Amniotic epithelial cell (primary cell): ENCODE data around the gene ADAMTSL4.

Experiments
- DNase-seq: peaks from one replicate; pipeline ENCODE4 v3.0.0-alpha.2; 2010; ENCODE audit warnings: low read depth

The ADAMTSL4 gene

GRCh38 chr1:150555198-150555970, 6.2 kb downstream of the ADAMTSL4 start:
- no peak for DNase-seq

GRCh38 chr1:150555971-150556865, 7.0 kb downstream of the ADAMTSL4 start:
- DNase-seq: no peak

GRCh38 chr1:150557065-150557600, 7.9 kb downstream of the ADAMTSL4 start:
- no peak for DNase-seq

GRCh38 chr1:150557813-150558212, 8.6 kb downstream of the ADAMTSL4 start:
- DNase-seq: no peak

- no peak for DNase-seq
These were observed 9.1 kb downstream of the ADAMTSL4 start for GRCh38 chr1:150558303-150558704.

DNA sequence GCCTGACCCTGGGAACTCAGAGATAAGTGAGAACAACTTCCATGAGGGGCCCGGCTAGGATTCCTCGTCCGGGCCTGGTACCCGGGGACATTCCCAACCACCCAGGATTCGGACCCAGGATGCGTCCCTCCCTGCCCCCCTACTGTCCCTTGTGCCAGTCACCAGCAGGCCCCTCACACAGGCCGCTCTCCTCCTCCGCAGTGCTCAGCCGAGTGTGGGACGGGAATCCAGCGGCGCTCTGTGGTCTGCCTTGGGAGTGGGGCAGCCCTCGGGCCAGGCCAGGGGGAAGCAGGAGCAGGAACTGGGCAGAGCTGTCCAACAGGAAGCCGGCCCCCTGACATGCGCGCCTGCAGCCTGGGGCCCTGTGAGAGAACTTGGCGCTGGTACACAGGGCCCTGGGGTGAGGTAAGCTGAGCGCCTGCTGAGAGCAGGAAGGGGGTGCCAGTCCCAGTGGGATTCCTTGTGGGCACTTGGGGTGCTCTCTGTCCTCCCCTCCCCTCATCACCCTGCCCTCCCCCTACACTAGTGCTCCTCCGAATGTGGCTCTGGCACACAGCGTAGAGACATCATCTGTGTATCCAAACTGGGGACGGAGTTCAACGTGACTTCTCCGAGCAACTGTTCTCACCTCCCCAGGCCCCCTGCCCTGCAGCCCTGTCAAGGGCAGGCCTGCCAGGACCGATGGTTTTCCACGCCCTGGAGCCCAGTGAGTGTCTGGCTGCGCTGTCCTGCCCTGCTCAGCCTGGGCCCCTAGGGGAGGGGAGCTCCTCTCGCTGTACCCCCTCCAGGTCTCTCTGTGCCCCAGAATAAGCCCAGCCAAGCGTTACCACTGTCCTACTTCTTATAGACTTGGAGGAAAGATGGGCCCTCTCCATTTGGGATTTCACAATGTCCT, 9.8 kb downstream of the ADAMTSL4 start:
- no peak for DNase-seq

- no peak for DNase-seq
These were observed 10.4 kb downstream of the ADAMTSL4 start for GRCh38 chr1:150559656-150560010.

GRCh38 chr1:150560011-150560438, 10.8 kb downstream of the ADAMTSL4 start:
- DNase-seq: no peak

GRCh38 chr1:150560576-150561253, 11.5 kb downstream of the ADAMTSL4 start:
- DNase-seq: no peak

DNA sequence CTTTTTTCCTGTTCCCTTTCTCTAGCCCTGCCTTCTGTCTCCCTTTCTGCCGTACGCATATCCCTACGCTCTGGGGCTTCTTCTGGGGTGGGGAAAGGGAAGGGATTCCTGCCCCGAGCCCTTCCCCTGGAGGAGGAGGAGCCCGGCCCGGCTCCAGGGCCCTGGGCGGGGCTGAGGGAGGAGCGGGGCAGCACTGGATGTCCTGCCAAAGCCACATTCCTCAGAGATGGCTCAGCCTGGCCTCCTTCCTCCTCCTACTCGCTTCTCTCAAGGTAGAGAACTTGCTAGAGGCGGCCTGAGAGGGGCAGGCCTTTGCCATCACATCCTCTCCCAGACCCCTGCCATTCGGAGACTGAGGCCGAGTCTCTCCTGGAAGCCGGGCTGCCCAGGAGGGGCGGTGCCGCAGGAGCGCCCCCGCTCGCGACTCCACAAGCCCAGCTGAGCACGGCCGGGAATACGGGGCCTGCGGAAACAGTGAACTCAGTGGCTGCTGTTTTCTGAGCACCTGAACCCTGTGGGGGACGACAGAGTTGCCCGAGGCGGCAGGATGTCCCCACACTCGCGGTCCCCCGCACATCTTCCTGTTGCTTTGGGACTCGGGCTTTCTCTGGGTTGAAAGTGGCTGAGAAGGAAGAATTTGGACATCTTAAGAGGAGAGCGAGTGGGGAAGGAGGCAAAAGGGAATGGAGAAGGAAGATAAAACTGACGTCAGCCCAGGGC, 12.2 kb downstream of the ADAMTSL4 start:
- peak; percentile 99 for DNase-seq

GRCh38 chr1:150561974-150562445, 12.8 kb downstream of the ADAMTSL4 start:
- peak; percentile 94 for DNase-seq

DNA sequence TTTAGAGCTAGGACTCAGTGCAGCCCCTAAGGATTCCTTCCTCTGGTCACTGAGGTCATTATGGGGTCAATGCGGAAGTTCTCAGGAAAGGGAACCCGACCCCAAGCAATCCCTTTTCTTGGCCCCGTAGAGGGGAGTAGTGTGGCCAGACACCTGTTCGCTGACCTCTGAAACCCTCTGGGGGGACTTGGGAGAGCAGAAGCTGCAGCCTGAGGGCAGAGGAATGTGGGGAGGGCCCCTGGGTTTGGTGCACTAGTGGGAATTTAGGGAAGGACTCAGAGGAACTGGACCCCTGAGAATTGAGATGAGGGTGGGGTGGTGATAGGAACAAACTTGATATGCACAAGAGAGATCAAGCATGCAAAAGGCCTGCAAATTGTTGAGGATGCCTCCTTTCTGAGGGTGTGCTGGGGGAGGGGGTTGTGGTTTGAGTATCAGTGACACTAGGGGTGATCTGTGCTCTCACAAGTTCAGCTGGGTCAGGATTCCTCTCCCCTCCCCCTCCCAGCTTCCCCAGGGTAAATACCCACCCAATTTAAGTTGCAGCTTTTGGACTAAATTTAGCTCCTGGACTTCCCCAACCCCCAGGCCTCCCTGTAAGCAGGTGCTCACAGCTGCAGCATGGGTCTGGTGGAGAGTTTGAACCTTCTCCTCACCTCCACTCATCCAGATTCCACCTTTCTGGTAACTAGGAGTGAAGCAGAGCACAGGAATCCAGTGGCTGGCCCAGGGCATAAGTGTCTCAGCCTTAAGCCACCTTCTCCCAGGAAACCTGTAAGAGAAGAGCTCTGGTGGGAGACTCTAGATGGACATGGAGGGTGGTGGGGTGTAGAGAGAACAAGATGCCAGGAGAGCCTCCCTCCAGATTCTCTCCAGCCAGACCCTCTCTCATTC, 13.5 kb downstream of the ADAMTSL4 start:
- peak; percentile 33 for DNase-seq

DNA sequence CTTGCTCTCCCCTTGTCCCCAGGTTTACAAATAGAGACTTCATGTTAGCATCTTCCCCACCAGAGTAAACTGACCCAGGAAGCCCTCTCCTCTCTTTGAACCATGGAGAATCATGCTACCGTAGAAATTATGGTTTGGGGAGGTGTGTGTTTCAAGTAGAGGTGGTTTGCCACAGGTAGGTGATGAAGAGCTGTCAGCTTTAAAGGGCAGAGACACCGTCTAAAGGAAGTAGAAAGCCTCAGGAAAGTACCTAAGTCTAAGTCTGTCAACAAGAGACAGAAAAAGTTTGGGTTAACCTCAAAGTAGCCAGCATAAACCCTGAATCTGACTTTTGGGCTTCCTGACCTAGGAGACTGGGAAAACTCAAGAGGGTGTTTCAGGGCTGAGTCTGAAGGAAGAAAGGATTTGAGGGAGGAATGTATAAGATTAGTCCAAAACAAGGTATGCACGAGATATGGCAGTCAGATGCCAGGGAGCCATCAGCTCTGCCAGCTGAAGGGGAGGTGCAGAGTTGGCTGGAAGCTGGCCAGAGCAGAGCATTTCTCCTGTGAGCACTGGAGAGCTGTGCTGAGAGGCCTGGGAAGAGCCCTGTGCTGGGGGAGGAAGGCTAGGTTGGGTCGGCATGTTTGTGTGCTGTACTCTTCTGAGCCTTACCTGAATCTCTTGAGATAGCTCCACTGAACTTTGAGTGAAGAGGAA, 14.3 kb downstream of the ADAMTSL4 start:
- DNase-seq: peak; percentile 77

DNA sequence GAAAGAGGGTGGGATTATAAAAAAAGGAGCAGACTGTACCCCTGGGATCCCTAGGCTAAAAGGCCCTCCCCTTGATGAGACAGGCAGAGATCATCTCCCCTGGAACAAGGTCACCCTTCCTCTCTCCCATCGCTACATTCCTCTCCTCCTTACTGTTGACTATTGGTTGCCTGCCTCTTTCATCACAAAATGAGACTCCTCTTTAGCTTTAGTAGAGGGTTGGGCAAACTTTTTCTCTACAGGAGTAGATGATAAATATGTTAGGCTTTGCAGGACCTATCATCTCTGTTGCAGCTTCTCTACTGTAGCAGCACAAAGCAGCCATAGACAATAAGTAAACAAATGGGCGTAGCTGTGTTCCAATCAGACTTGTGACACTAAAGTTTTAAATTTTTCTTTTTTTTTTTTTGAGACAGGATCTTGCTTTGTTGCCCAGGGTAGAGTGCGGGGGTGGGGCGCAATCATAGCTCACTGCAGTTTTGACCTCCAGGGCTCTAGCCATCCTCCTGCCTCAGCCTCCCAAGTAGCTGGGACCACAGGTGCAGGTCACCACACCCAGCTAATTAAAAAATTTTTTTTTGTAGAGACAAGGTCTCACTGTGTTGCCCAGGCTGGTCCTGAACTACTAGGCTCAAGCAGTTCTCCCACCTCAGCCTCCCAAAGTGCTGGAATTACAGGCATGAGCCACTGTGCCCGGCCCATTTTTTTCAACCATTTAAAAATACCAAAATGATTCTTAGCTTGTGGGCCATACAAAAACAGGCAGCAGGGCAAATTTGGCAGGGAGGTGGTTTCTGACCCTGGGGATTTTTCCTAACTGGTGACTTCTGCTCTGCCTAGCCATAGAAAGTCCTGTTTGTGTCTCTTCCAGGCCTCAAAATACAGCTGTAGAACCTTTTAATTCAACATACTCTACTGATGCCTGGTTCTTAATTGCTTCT, 15.1 kb downstream of the ADAMTSL4 start:
- peak; percentile 87 for DNase-seq

GRCh38 chr1:150565240-150565991, 16.2 kb downstream of the ADAMTSL4 start:
- DNase-seq: peak; percentile 22

GRCh38 chr1:150566589-150567340, 17.6 kb downstream of the ADAMTSL4 start:
- peak; percentile 11 for DNase-seq
